H9 (cell line): ENCODE results near the gene CEP43. TPM values are rescaled to one million over a fixed set of nuclear protein-coding genes. Genes with fewer than 3 reads are reported as not detected.
A peak's percentile ranks its signal among the peaks of the same experiment; 100 is the strongest.

Experiments
- DNase-seq: peaks from one replicate; pipeline ENCODE4 v3.0.0-alpha.2; 2017
- H2AFZ ChIP-seq: one replicate; pipeline ENCODE4 v1.6.1; 2013; ENCODE audit warnings: mild to moderate bottlenecking, low read length, control low read depth, moderate library complexity
- H2AK5ac ChIP-seq: 2 replicates; pipeline ENCODE4 v1.6.1; 2013; ENCODE audit warnings: low read length, control low read depth, mixed read lengths; ENCODE audit not compliant: insufficient read length
- H2BK120ac ChIP-seq: one replicate; pipeline ENCODE4 v1.6.1; 2013; ENCODE audit warnings: low read depth, mild to moderate bottlenecking, low read length, control low read depth, inconsistent platforms; ENCODE audit not compliant: poor library complexity, severe bottlenecking
- H2BK12ac ChIP-seq: 2 replicates; pipeline ENCODE4 v1.6.1; 2013; ENCODE audit warnings: low read length, control low read depth, mixed read lengths, low read depth; ENCODE audit not compliant: insufficient read length
- H2BK15ac ChIP-seq: 2 replicates; pipeline ENCODE4 v1.6.1; 2013; ENCODE audit warnings: low read depth, low read length, control low read depth
- H2BK20ac ChIP-seq: one replicate; pipeline ENCODE4 v1.6.1; 2013; ENCODE audit warnings: low read depth, mild to moderate bottlenecking, low read length, control low read depth, inconsistent platforms; ENCODE audit not compliant: poor library complexity, severe bottlenecking
- H2BK5ac ChIP-seq: 2 replicates; pipeline ENCODE4 v1.6.1; 2013; ENCODE audit warnings: low read length, control low read depth, mixed read lengths; ENCODE audit not compliant: insufficient read length
- H3K14ac ChIP-seq: 2 replicates; pipeline ENCODE4 v1.6.1; 2013; ENCODE audit warnings: low read length, control low read depth; ENCODE audit not compliant: insufficient read depth
- H3K18ac ChIP-seq: 2 replicates; pipeline ENCODE4 v1.6.1; 2013; ENCODE audit warnings: low read depth, mild to moderate bottlenecking, mixed read lengths, low read length, control low read depth; ENCODE audit not compliant: insufficient read length
- H3K23ac ChIP-seq: 2 replicates; pipeline ENCODE4 v1.6.1; 2013; ENCODE audit warnings: low read length, control low read depth, mixed read lengths, low read depth; ENCODE audit not compliant: insufficient read length
- H3K23me2 ChIP-seq: 2 replicates; pipeline ENCODE4 v1.6.1; 2013; ENCODE audit warnings: low read depth, mild to moderate bottlenecking, mixed read lengths, low read length, control low read depth; ENCODE audit not compliant: insufficient read length, poor library complexity, severe bottlenecking
- H3K27ac ChIP-seq: 2 replicates; pipeline ENCODE4 v1.5.1; 2013; ENCODE audit warnings: low read length, control low read depth, mixed read lengths, low read depth; ENCODE audit not compliant: insufficient read length
- H3K27me3 ChIP-seq: 2 replicates; pipeline ENCODE4 v1.6.1; 2013; ENCODE audit warnings: low read length, control low read depth, inconsistent platforms; ENCODE audit not compliant: insufficient read depth
- H3K4ac ChIP-seq: 2 replicates; pipeline ENCODE4 v1.6.1; 2013; ENCODE audit warnings: low read depth, mild to moderate bottlenecking, control low read depth, inconsistent platforms, low read length, moderate library complexity
- H3K4me1 ChIP-seq: 2 replicates; pipeline ENCODE4 v1.6.1; 2013; ENCODE audit warnings: low read length, control low read depth, inconsistent platforms; ENCODE audit not compliant: insufficient read depth
- H3K4me2 ChIP-seq: 2 replicates; pipeline ENCODE4 v1.6.1; 2013; ENCODE audit warnings: low read length, control low read depth, mixed read lengths; ENCODE audit not compliant: insufficient read length, insufficient read depth
- H3K56ac ChIP-seq: 2 replicates; pipeline ENCODE4 v1.6.1; 2013; ENCODE audit warnings: low read depth, mild to moderate bottlenecking, mixed read lengths, low read length, control low read depth; ENCODE audit not compliant: insufficient read length
- H3K79me1 ChIP-seq: 2 replicates; pipeline ENCODE4 v1.6.1; 2013; ENCODE audit warnings: low read depth, mild to moderate bottlenecking, moderate library complexity, low read length, control low read depth, inconsistent platforms; ENCODE audit not compliant: insufficient read depth, poor library complexity, severe bottlenecking
- H3K79me2 ChIP-seq: 2 replicates; pipeline ENCODE4 v1.6.1; 2013; ENCODE audit warnings: low read length, control low read depth, inconsistent platforms; ENCODE audit not compliant: insufficient read depth
- H3K9ac ChIP-seq: 2 replicates; pipeline ENCODE4 v1.6.1; 2013; ENCODE audit warnings: low read length, control low read depth, mixed read lengths; ENCODE audit not compliant: insufficient read length; ENCODE audit errors: extremely low read depth
- H3K9me3 ChIP-seq: one replicate; pipeline ENCODE4 v1.6.1; 2013; ENCODE audit warnings: low read depth, low read length, inconsistent platforms; ENCODE audit not compliant: control insufficient read depth
- H3T11ph ChIP-seq: one replicate; pipeline ENCODE4 v1.6.1; 2013; ENCODE audit warnings: mild to moderate bottlenecking, low read length, control low read depth, inconsistent platforms
- H4K20me1 ChIP-seq: one replicate; pipeline ENCODE4 v1.6.1; 2013; ENCODE audit not compliant: control insufficient read depth, insufficient read length, insufficient read depth
- H4K5ac ChIP-seq: 2 replicates; pipeline ENCODE4 v1.6.1; 2013; ENCODE audit warnings: low read depth, mild to moderate bottlenecking, mixed read lengths, low read length, control low read depth; ENCODE audit not compliant: insufficient read length
- H4K8ac ChIP-seq: replicated peaks from 2 replicates; pipeline ENCODE4 v1.6.1; 2013; ENCODE audit warnings: low read length, control low read depth, mixed read lengths, low read depth; ENCODE audit not compliant: insufficient read length
- H4K91ac ChIP-seq: 2 replicates; pipeline ENCODE4 v1.6.1; 2013; ENCODE audit warnings: low read depth, mild to moderate bottlenecking, moderate library complexity, mixed read lengths, low read length, control low read depth; ENCODE audit not compliant: insufficient read length
- H3K27ac Mint-ChIP-seq, 3 experiments: 2 replicates in 2 of 3; 3 replicates in 1 of 3; pipeline ENCODE4 v1.8.0; 2020 to 2021; ENCODE audit warnings: mixed read lengths in 3 of 3, mild to moderate bottlenecking in 1 of 3, moderate library complexity in 1 of 3
- H3K27me3 Mint-ChIP-seq: 2 replicates; pipeline ENCODE4 v1.8.0; 2021; ENCODE audit warnings: low read depth, mild to moderate bottlenecking, moderate library complexity, mixed read lengths
- H3K36me3 Mint-ChIP-seq, 3 experiments: 2 replicates in 2 of 3; 3 replicates in 1 of 3; pipeline ENCODE4 v1.8.0; 2020 to 2021; ENCODE audit warnings: low read depth in 3 of 3, mixed read lengths in 3 of 3; ENCODE audit not compliant: insufficient read depth in 1 of 3
- H3K4me1 Mint-ChIP-seq, 2 experiments: 2 replicates each; pipeline ENCODE4 v1.8.0; 2020; ENCODE audit warnings: mixed read lengths in 2 of 2
- H3K4me3 Mint-ChIP-seq, 2 experiments: 2 replicates in 1 of 2; 3 replicates in 1 of 2; pipeline ENCODE4 v1.8.0; 2020 to 2021; ENCODE audit warnings: mild to moderate bottlenecking in 2 of 2, mixed read lengths in 2 of 2, moderate library complexity in 1 of 2
- H3K9me3 Mint-ChIP-seq, 2 experiments: 2 replicates in 1 of 2; 3 replicates in 1 of 2; pipeline ENCODE4 v1.8.0; 2020; ENCODE audit warnings: mild to moderate bottlenecking in 2 of 2, mixed read lengths in 2 of 2, moderate library complexity in 1 of 2
- WGBS: extraction: QIAGEN DNeasy Blood & Tissue Kit; methylation state at CpG from one replicate; pipeline ENCODE4 v1.1.7; 2013; ENCODE audit warnings: missing lambda C conversion rate, low lambda C conversion rate, mixed read lengths; ENCODE audit not compliant: insufficient read length; ENCODE audit errors: extremely low coverage; 5-methylcytosine and 5-hydroxymethylcytosine counted together
- total RNA-seq: library from RNA; stranded (reverse); gene quantifications from 2 replicates; pipeline ENCODE4 v1.2.1, GENCODE V29; 2021
- TF ChIP-seq, protein P1 (sequence below): fragments of 200-600 bp; sonication (generic); conservative IDR thresholded peaks from 3 replicates; pipeline ENCODE4 v1.8.0; 2021; ENCODE audit warnings: antibody characterized with exemption, mild to moderate bottlenecking

CEP43 gene
- total RNA-seq, 1 experiment from 2014 or later = 33.6 TPM

DNA sequence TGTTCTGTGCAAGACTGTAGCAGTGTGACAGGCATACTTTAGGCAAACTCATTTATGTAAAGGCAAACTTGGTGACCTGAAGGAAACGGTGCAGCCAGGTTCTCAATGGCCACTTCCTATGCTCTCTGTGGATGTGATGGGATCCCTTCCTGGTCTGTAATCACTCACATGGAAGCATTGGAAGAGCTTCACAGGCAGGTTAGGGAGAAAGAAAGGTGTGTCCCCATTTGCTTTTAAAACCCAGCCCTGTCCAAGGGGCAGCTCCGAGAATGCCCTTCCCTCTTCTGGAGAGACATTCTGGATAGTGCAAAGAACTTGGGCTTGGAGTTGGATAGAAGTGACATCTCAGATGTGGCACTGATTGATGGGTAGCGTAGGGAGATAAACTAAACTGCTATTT is 28.1 kb downstream of the CEP43 start:
- H4K20me1 ChIP-seq = no peaks in the 10 kb centered on the region
- H2BK120ac ChIP-seq = no peak overlapping the region
- Mint-ChIP-seq H3K9me3 (no peaks in the 10 kb centered on the region), H3K4me1 (peaks cover 17% of the 10 kb centered on the region in 2 experiments), H3K36me3 (peaks cover 28 to 62% (median 53%) of the 10 kb centered on the region in 3 experiments; a peak in 6 of 7 replicates), H3K27ac (peak overlapping the region in 2 of 3 experiments; percentile 16 to 37; a peak in 1 of 7 replicates), H3K4me3 (no peak overlapping the region), H3K27me3 (no peaks in the 10 kb centered on the region)
- no peak overlapping the region for H2AFZ ChIP-seq
- no peak overlapping the region for H3K14ac ChIP-seq
- H3K4me1 ChIP-seq = peaks cover 6% of the 10 kb centered on the region; the same call in 1 of the 2 replicates
- no peak overlapping the region for H4K8ac ChIP-seq
- no peaks in the 10 kb centered on the region for H3K79me1 ChIP-seq
- no peak overlapping the region for H3T11ph ChIP-seq
- H3K27ac ChIP-seq = no peak overlapping the region
- H3K4ac ChIP-seq = no peak overlapping the region
- no peak overlapping the region for H2BK5ac ChIP-seq
- H3K18ac ChIP-seq = no peak overlapping the region
- no peak overlapping the region for H2BK15ac ChIP-seq
- TF ChIP-seq, protein P1, sequence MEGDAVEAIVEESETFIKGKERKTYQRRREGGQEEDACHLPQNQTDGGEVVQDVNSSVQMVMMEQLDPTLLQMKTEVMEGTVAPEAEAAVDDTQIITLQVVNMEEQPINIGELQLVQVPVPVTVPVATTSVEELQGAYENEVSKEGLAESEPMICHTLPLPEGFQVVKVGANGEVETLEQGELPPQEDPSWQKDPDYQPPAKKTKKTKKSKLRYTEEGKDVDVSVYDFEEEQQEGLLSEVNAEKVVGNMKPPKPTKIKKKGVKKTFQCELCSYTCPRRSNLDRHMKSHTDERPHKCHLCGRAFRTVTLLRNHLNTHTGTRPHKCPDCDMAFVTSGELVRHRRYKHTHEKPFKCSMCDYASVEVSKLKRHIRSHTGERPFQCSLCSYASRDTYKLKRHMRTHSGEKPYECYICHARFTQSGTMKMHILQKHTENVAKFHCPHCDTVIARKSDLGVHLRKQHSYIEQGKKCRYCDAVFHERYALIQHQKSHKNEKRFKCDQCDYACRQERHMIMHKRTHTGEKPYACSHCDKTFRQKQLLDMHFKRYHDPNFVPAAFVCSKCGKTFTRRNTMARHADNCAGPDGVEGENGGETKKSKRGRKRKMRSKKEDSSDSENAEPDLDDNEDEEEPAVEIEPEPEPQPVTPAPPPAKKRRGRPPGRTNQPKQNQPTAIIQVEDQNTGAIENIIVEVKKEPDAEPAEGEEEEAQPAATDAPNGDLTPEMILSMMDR = no peak
- no peak overlapping the region for H3K9ac ChIP-seq
- no peak overlapping the region for H2BK20ac ChIP-seq
- no peak overlapping the region for H3K23ac ChIP-seq
- H3K9me3 ChIP-seq = no peaks in the 10 kb centered on the region
- no peak overlapping the region for H3K56ac ChIP-seq
- H3K4me2 ChIP-seq = no peak overlapping the region
- H3K23me2 ChIP-seq = no peaks in the 10 kb centered on the region
- H4K91ac ChIP-seq = no peak overlapping the region
- no CpG with 5 or more reads among the region's 3 CpGs for WGBS
- H4K5ac ChIP-seq = no peak overlapping the region
- H3K79me2 ChIP-seq = no peaks in the 10 kb centered on the region
- no peak overlapping the region for H2BK12ac ChIP-seq
- no peak for DNase-seq
- H2AK5ac ChIP-seq = no peak overlapping the region
- H3K27me3 ChIP-seq = no peaks in the 10 kb centered on the region
